Thoracic aorta (tissue), 2 donors: ENCODE measurements around the gene VPS39. TPM values are rescaled to one million over a fixed set of nuclear protein-coding genes. Genes with fewer than 3 reads are reported as not detected.

ENCODE experiments used
- ATAC-seq: fragments of 150-250 bp; one replicate; pipeline ENCODE4 v1.8.0; 2017; ENCODE audit warnings: low read depth; ENCODE audit not compliant: insufficient number of reproducible peaks, low FRiP score
- DNase-seq: peaks from one replicate; pipeline ENCODE4 v3.0.0-alpha.2; 2020; ENCODE audit warnings: low spot score
- H3K27ac ChIP-seq, 2 donors: fragments of 200-600 bp; sonication (generic); 1 replicate in 1 of 2; 2 replicates in 1 of 2; pipeline ENCODE4 v1.5.1; 2016; ENCODE audit warnings: mild to moderate bottlenecking in 2 of 2, moderate library complexity in 2 of 2
- H3K27me3 ChIP-seq: fragments of 200-600 bp; sonication (generic); replicated peaks from 2 replicates; pipeline ENCODE4 v1.6.0; 2016; ENCODE audit warnings: mild to moderate bottlenecking; ENCODE audit not compliant: insufficient read depth
- H3K36me3 ChIP-seq: fragments of 200-600 bp; sonication (generic); one replicate; pipeline ENCODE4 v1.5.1; 2016
- H3K4me1 ChIP-seq, 2 donors: fragments of 200-600 bp; sonication (generic); 1 replicate in 1 of 2; 2 replicates in 1 of 2; pipeline versions ENCODE4 v1.5.1 to v1.6.0; 2016; ENCODE audit warnings: low read depth in 2 of 2, mild to moderate bottlenecking in 1 of 2; ENCODE audit not compliant: control insufficient read depth in 1 of 2
- H3K4me3 ChIP-seq: fragments of 200-600 bp; sonication (generic); 2 replicates; pipeline ENCODE4 v1.5.1; 2016; ENCODE audit warnings: mild to moderate bottlenecking
- H3K9me3 ChIP-seq: fragments of 200-600 bp; sonication (generic); 2 replicates; pipeline ENCODE4 v1.5.1; 2016
- total RNA-seq, 2 donors: library from RNA; depleted of rRNA; stranded (reverse); fragments of >200 nt; gene quantifications; one replicate each; pipeline versions ENCODE4 v1.1.0 to v1.2.3, GENCODE V29; 2016
- TF ChIP-seq, protein P1 (sequence below): fragments of 200-600 bp; sonication (generic); IDR thresholded peaks from one replicate; pipeline ENCODE4 v1.5.1; 2019; ENCODE audit warnings: antibody characterized with exemption

The VPS39 gene
- total RNA-seq, 2 donors from 2014 or later: 89.9 to 156 TPM

DNA sequence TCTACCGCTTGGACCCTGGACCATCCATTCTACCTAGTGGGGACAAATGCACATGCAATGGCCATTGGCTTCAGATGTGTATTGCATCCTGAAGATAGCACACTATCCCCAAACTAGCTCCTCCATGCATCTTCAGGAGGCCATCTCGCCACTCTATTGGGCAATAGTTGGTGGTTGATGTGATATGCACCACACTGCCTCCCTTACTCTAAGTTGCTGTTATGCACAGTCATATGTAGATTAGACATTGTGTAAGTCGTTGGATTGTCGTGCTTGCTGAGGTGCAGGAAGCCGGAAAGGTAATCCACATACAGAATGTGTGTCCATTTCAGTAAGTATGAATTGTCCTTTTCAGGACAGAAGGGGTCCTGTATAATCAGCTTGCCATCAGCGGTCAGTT, 87.1 kb downstream of the VPS39 start:
- Histone ChIP-seq H3K9me3 (no peaks in the 10 kb centered on the region), H3K4me1 (no peaks in the 10 kb centered on the region), H3K27me3 (no peaks in the 10 kb centered on the region), H3K27ac (no peak overlapping the region), H3K4me3 (no peak overlapping the region), H3K36me3 (no peaks in the 10 kb centered on the region)
- TF ChIP-seq, protein P1, sequence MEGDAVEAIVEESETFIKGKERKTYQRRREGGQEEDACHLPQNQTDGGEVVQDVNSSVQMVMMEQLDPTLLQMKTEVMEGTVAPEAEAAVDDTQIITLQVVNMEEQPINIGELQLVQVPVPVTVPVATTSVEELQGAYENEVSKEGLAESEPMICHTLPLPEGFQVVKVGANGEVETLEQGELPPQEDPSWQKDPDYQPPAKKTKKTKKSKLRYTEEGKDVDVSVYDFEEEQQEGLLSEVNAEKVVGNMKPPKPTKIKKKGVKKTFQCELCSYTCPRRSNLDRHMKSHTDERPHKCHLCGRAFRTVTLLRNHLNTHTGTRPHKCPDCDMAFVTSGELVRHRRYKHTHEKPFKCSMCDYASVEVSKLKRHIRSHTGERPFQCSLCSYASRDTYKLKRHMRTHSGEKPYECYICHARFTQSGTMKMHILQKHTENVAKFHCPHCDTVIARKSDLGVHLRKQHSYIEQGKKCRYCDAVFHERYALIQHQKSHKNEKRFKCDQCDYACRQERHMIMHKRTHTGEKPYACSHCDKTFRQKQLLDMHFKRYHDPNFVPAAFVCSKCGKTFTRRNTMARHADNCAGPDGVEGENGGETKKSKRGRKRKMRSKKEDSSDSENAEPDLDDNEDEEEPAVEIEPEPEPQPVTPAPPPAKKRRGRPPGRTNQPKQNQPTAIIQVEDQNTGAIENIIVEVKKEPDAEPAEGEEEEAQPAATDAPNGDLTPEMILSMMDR: no peak
- ATAC-seq: no peak
- DNase-seq: no peak

DNA sequence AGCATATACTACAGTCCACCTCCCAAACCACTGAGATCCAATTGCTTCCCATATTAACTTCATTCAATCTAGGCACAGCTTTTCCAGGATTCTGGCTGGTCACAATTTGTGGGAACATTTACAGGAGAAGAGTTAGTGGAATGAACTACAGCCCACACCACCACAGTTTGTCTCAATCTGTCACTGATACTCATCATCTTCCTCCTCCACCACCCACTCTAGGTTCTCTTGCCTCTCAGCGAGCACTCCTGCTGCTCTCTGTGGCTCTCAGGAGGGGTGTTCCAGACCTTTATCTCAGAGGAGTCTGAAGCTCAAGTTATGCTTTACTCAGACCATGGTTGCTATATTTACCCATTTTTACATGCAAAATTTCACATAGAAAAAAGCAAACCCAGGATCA, 87.8 kb downstream of the VPS39 start:
- ATAC-seq (no peak), DNase-seq (no peak)
- H3K9me3 ChIP-seq: no peaks in the 10 kb centered on the region
- no peaks in the 10 kb centered on the region for H3K27me3 ChIP-seq
- H3K36me3 ChIP-seq: no peaks in the 10 kb centered on the region
- TF ChIP-seq, protein P1: no peak
- no peak overlapping the region for H3K4me3 ChIP-seq
- H3K27ac ChIP-seq: no peak overlapping the region
- H3K4me1 ChIP-seq: no peaks in the 10 kb centered on the region

DNA sequence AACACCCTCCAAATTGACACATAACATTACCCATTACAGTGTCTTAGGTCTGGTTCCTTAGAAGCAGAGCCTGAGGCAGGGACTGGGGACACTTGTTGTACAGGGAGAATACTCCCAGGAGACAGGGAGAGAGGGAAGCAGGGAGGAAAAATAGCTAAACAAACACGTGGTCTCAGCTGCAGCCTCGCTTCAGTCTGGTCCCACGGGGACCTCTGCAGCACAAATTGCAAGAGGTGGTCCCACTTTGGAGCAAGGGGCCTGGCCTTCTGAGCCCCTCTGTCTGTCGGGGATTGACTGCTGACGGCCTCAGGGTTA, 88.7 kb downstream of the VPS39 start:
- no peak for ATAC-seq
- H3K9me3 ChIP-seq: no peaks in the 10 kb centered on the region
- no peak overlapping the region for H3K4me3 ChIP-seq
- TF ChIP-seq, protein P1: no peak
- no peak for DNase-seq
- H3K27me3 ChIP-seq: no peaks in the 10 kb centered on the region
- H3K27ac ChIP-seq: no peak overlapping the region
- no peaks in the 10 kb centered on the region for H3K36me3 ChIP-seq
- H3K4me1 ChIP-seq: no peaks in the 10 kb centered on the region

DNA sequence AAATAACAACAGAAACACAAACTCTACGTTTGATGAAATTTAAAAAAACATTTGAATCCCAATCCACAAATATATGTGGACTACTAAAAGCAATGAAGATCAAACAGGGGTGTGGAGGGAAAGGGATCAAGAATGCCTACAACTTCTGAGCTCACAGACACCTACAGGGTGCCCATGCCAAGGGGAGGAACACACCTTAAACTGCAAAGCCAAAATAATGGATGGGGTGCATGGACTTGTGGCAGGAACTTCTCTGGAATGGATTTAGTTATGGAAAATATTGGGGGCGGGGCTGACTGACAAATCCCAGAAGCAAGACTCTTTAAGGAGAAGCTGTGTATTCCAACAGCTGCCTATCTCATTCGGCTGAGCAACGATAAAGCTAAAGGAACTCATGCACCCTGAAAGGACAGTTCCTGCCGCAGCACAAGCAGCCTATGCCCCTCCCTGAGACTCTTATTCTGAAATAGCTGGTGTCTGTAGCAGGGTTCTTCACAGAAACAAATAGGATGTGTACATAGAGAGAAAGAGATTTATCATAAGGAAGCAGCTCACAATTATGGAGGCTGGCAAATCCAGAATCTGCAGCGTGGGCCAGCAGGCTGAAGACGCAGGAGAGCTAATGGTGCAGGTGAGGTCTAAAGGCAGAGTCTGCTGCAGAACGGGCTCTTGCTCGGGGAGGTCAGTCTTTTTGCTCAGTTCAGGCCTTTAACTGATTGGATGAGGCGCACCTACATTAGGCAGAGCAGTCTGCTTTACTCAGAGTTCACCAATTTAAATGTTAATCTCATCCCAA, 89.3 kb downstream of the VPS39 start:
- no peak for ATAC-seq
- no peak for DNase-seq
- H3K27ac ChIP-seq: no peak overlapping the region
- no peaks in the 10 kb centered on the region for H3K27me3 ChIP-seq
- H3K4me3 ChIP-seq: no peak overlapping the region
- TF ChIP-seq, protein P1: no peak
- H3K4me1 ChIP-seq: no peaks in the 10 kb centered on the region
- no peaks in the 10 kb centered on the region for H3K9me3 ChIP-seq
- H3K36me3 ChIP-seq: no peaks in the 10 kb centered on the region

DNA sequence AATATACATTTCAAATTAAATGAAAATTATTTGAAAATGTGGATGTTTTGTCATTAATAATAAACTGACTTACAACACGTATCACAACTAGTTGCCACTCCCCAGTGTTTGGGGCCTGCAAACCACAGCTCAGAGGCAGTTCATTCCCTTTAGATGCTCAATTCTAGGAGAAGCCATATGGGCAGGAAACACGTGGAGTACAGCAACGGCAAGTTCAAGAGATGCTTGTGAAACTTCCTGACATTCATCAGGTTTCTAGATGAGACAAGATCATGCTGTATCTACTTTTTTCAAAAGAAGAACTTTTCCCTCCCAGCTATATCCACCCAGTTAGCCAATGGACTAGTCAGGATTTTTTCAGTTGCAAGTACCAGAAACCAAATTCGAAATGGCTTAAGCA, 96.2 kb downstream of the VPS39 start:
- no peaks in the 10 kb centered on the region for H3K4me1 ChIP-seq
- ATAC-seq: no peak
- H3K36me3 ChIP-seq: no peaks in the 10 kb centered on the region
- TF ChIP-seq, protein P1: no peak
- no peak overlapping the region for H3K27ac ChIP-seq
- no peaks in the 10 kb centered on the region for H3K9me3 ChIP-seq
- no peak for DNase-seq
- no peak overlapping the region for H3K4me3 ChIP-seq
- no peaks in the 10 kb centered on the region for H3K27me3 ChIP-seq
